OCI-LY1 (cell line): ENCODE measurements around the gene C12orf43.

ENCODE experiments used
- CTCF ChIP-seq: fragments of 200-600 bp; sonication (generic), shearing (Covaris generic); IDR thresholded peaks from 2 replicates; pipeline ENCODE4 v1.5.1; 2017; ENCODE audit warnings: mild to moderate bottlenecking, antibody characterized with exemption, low read length, moderate library complexity, mixed read lengths
- EZH2 ChIP-seq: fragments of 200-600 bp; sonication (generic), shearing (Covaris generic); IDR thresholded peaks from 2 replicates; pipeline ENCODE4 v1.8.0; 2017; ENCODE audit warnings: borderline replicate concordance, mixed run types, mild to moderate bottlenecking, antibody characterized with exemption, low read length, moderate library complexity, mixed read lengths

- TF ChIP-seq CTCF = peak; percentile 21; the same call in 1 of the 2 replicates
- TF ChIP-seq EZH2 = no peak
Measured at GRCh38 chr12:121026274-121027045, 10.2 kb upstream of the C12orf43 start.
